Caki2 (cell line): Measurements from ENCODE around the gene MYBPC2. TPM values are rescaled to one million over a fixed set of nuclear protein-coding genes. Genes with fewer than 3 reads are reported as not detected.

Source experiments
- DNase-seq: peaks from one replicate; pipeline ENCODE4 v3.0.0-alpha.2; 2015; ENCODE audit warnings: low read depth
- in situ Hi-C: cut with HindIII; loops from 2 replicates; pipeline ENCODE4 v1.10.0; 2016; ENCODE audit warnings: low sequenced_read_pairs, low pct_unique_long_range_greater_than_20kb, mixed read lengths
- total RNA-seq: library from RNA; depleted of rRNA; stranded (reverse); fragments of >200 nt; shearing (Covaris generic); gene quantifications from 2 replicates; pipeline ENCODE4 v1.2.3, GENCODE V29; 2014; ENCODE audit warnings: low replicate concordance

Gene MYBPC2
- total RNA-seq, 1 experiment from 2014 or later, result not detected

GRCh38 chr19:50488389-50489194 lies 55.9 kb downstream of the MYBPC2 start:
- in situ Hi-C loops, result no loop called here

GRCh38 chr19:50489461-50490011 lies 56.8 kb downstream of the MYBPC2 start:
- in situ Hi-C loops, result no loop called here
- DNase-seq, result no peak

More at GRCh38 chr19:50488389-50489194, 55.9 kb downstream of the MYBPC2 start:
- DNase-seq, result no peak

GRCh38 chr19:50490411-50490811 lies 57.7 kb downstream of the MYBPC2 start:
- in situ Hi-C loops, result no loop called here
- no peak for DNase-seq

- in situ Hi-C loops, result no loop called here
- no peak for DNase-seq
Measured at GRCh38 chr19:50490991-50491472, 58.3 kb downstream of the MYBPC2 start.

GRCh38 chr19:50492303-50493052 lies 59.8 kb downstream of the MYBPC2 start:
- in situ Hi-C loops, result no loop called here
- no peak for DNase-seq

GRCh38 chr19:50493171-50493570 lies 60.5 kb downstream of the MYBPC2 start:
- in situ Hi-C loops, result no loop called here

GRCh38 chr19:50494186-50495019 lies 61.7 kb downstream of the MYBPC2 start:
- in situ Hi-C loops, result no loop called here
- no peak for DNase-seq

More at GRCh38 chr19:50493171-50493570, 60.5 kb downstream of the MYBPC2 start:
- no peak for DNase-seq

- in situ Hi-C loops, result no loop called here
Measured at GRCh38 chr19:50495020-50495531, 62.4 kb downstream of the MYBPC2 start.

GRCh38 chr19:50496189-50497021 lies 63.7 kb downstream of the MYBPC2 start:
- peak; percentile 32 for DNase-seq
- in situ Hi-C loops, result no loop called here

More at GRCh38 chr19:50495020-50495531, 62.4 kb downstream of the MYBPC2 start:
- no peak for DNase-seq

GRCh38 chr19:50497022-50497405 lies 64.3 kb downstream of the MYBPC2 start:
- no peak for DNase-seq
- in situ Hi-C loops, result no loop called here

- no peak for DNase-seq
- in situ Hi-C loops, result no loop called here
Measured at GRCh38 chr19:50498219-50499056, 65.7 kb downstream of the MYBPC2 start.

- DNase-seq, result no peak
- in situ Hi-C loops, result no loop called here
Measured at GRCh38 chr19:50500060-50500752, 67.5 kb downstream of the MYBPC2 start.

GRCh38 chr19:50500753-50501151 lies 68.1 kb downstream of the MYBPC2 start:
- no peak for DNase-seq
- in situ Hi-C loops, result no loop called here

- in situ Hi-C loops, result no loop called here
- DNase-seq, result no peak
Measured at GRCh38 chr19:50501186-50501567, 68.5 kb downstream of the MYBPC2 start.

GRCh38 chr19:50501568-50502475 lies 69.1 kb downstream of the MYBPC2 start:
- in situ Hi-C loops, result no loop called here
- no peak for DNase-seq
